Measurements from ENCODE around the gene ARHGAP6. TPM values are rescaled to one million over a fixed set of nuclear protein-coding genes. Genes with fewer than 3 reads are reported as not detected.
"Not testable (repeated sequence)": the region's sequence is repeated elsewhere in the genome, so short reads cannot be mapped to it uniquely, and the experiment has no call there.

ARHGAP6 gene
- polyA plus RNA-seq, 4 donors, result 1.1 to 3.5 (median 3.3) TPM; not detected in 1

GRCh38 chrX:11509786-11510185, 155.9 kb downstream of the ARHGAP6 start:
- 59 to 67% (median 59%) methylated on average over 3 of the region's 3 CpGs for WGBS, 3 donors
- H3K4me1 ChIP-seq (ENCODE audit: control insufficient read depth in 3 of 3, insufficient read depth in 2 of 3, low read depth in 1 of 3, low read length in 2 of 3), result no peaks in the 10 kb centered on the region
- FAIRE-seq (no peak), DNase-seq (peak in 1 of 2 donors; percentile 16)
- H3K27ac ChIP-seq (ENCODE audit: low read depth in 1 of 3, low read length in 2 of 3), result no peak overlapping the region
- no peaks in the 10 kb centered on the region for H3K27me3 ChIP-seq (ENCODE audit: control insufficient read depth in 3 of 3, insufficient read depth in 3 of 3, low read length in 3 of 3)
- H3K9me3 ChIP-seq (ENCODE audit: control insufficient read depth in 2 of 2, insufficient read depth in 1 of 2, low read depth in 1 of 2, low read length in 1 of 2), result no peaks in the 10 kb centered on the region
- H3K4me3 ChIP-seq (ENCODE audit: low read depth in 1 of 3, low read length in 3 of 3), result no peak overlapping the region
- H3K36me3 ChIP-seq (ENCODE audit: control insufficient read depth in 3 of 3, insufficient read depth in 2 of 3, low read depth in 1 of 3, low read length in 3 of 3), result no peaks in the 10 kb centered on the region

- DNase-seq (no peak), FAIRE-seq (no peak)
- H3K36me3 ChIP-seq (ENCODE audit: control insufficient read depth in 3 of 3, insufficient read depth in 2 of 3, low read depth in 1 of 3, low read length in 3 of 3), result no peaks in the 10 kb centered on the region
- WGBS, 3 donors, result 22 to 50% (median 33%) methylated on average over 2 of the region's 2 CpGs
- no peaks in the 10 kb centered on the region for H3K27me3 ChIP-seq (ENCODE audit: control insufficient read depth in 3 of 3, insufficient read depth in 3 of 3, low read length in 3 of 3)
- no peak overlapping the region for H3K27ac ChIP-seq (ENCODE audit: low read depth in 1 of 3, low read length in 2 of 3)
- no peaks in the 10 kb centered on the region for H3K9me3 ChIP-seq (ENCODE audit: control insufficient read depth in 2 of 2, insufficient read depth in 1 of 2, low read depth in 1 of 2, low read length in 1 of 2)
- no peaks in the 10 kb centered on the region for H3K4me1 ChIP-seq (ENCODE audit: control insufficient read depth in 3 of 3, insufficient read depth in 2 of 3, low read depth in 1 of 3, low read length in 2 of 3)
- no peak overlapping the region for H3K4me3 ChIP-seq (ENCODE audit: low read depth in 1 of 3, low read length in 3 of 3)
These were observed 161.5 kb downstream of the ARHGAP6 start for GRCh38 chrX:11504234-11504633.

- DNase-seq (peak in 1 of 2 donors; percentile 12), FAIRE-seq (no peak)
- WGBS, 3 donors, result 30 to 48% (median 46%) methylated on average over 5 of the region's 5 CpGs
These were observed 166.4 kb downstream of the ARHGAP6 start for GRCh38 chrX:11499076-11500044.

GRCh38 chrX:11491375-11491774, 174.3 kb downstream of the ARHGAP6 start:
- H3K36me3 ChIP-seq (ENCODE audit: control insufficient read depth in 3 of 3, insufficient read depth in 2 of 3, low read depth in 1 of 3, low read length in 3 of 3); DNase-seq; H3K27ac ChIP-seq (ENCODE audit: low read depth in 1 of 3, low read length in 2 of 3); H3K4me1 ChIP-seq (ENCODE audit: control insufficient read depth in 3 of 3, insufficient read depth in 2 of 3, low read depth in 1 of 3, low read length in 2 of 3); H3K4me3 ChIP-seq (ENCODE audit: low read depth in 1 of 3, low read length in 3 of 3); H3K9me3 ChIP-seq (ENCODE audit: control insufficient read depth in 2 of 2, insufficient read depth in 1 of 2, low read depth in 1 of 2, low read length in 1 of 2); H3K27me3 ChIP-seq (ENCODE audit: control insufficient read depth in 3 of 3, insufficient read depth in 3 of 3, low read length in 3 of 3); FAIRE-seq: not testable (repeated sequence)
- WGBS, 3 donors, result 85 to 93% (median 92%) methylated on average over 2 of the region's 2 CpGs

More at GRCh38 chrX:11499076-11500044, 166.4 kb downstream of the ARHGAP6 start:
- no peaks in the 10 kb centered on the region for H3K27me3 ChIP-seq (ENCODE audit: control insufficient read depth in 3 of 3, insufficient read depth in 3 of 3, low read length in 3 of 3)
- H3K27ac ChIP-seq (ENCODE audit: low read depth in 1 of 3, low read length in 2 of 3), result peak overlapping the region in 1 of 3 donors; percentile 44
- H3K36me3 ChIP-seq (ENCODE audit: control insufficient read depth in 3 of 3, insufficient read depth in 2 of 3, low read depth in 1 of 3, low read length in 3 of 3), result no peaks in the 10 kb centered on the region
- peaks cover 0 to 6% of the 10 kb centered on the region in 2 donors for H3K9me3 ChIP-seq (ENCODE audit: control insufficient read depth in 2 of 2, insufficient read depth in 1 of 2, low read depth in 1 of 2, low read length in 1 of 2)
- H3K4me3 ChIP-seq (ENCODE audit: low read depth in 1 of 3, low read length in 3 of 3), result no peak overlapping the region
- H3K4me1 ChIP-seq (ENCODE audit: control insufficient read depth in 3 of 3, insufficient read depth in 2 of 3, low read depth in 1 of 3, low read length in 2 of 3), result no peaks in the 10 kb centered on the region

GRCh38 chrX:11484290-11484689, 181.4 kb downstream of the ARHGAP6 start:
- H3K4me3 ChIP-seq (ENCODE audit: low read depth in 1 of 3, low read length in 3 of 3), result no peak overlapping the region
- H3K9me3 ChIP-seq (ENCODE audit: control insufficient read depth in 2 of 2, insufficient read depth in 1 of 2, low read depth in 1 of 2, low read length in 1 of 2), result no peaks in the 10 kb centered on the region
- H3K27ac ChIP-seq (ENCODE audit: low read depth in 1 of 3, low read length in 2 of 3), result no peak overlapping the region
- H3K4me1 ChIP-seq (ENCODE audit: control insufficient read depth in 3 of 3, insufficient read depth in 2 of 3, low read depth in 1 of 3, low read length in 2 of 3), result no peaks in the 10 kb centered on the region
- no peak for DNase-seq
- WGBS, 3 donors, result 40 to 54% (median 47%) methylated on average over 1 of the region's 1 CpG
- no peaks in the 10 kb centered on the region for H3K36me3 ChIP-seq (ENCODE audit: control insufficient read depth in 3 of 3, insufficient read depth in 2 of 3, low read depth in 1 of 3, low read length in 3 of 3)
- FAIRE-seq, result no peak
- no peaks in the 10 kb centered on the region for H3K27me3 ChIP-seq (ENCODE audit: control insufficient read depth in 3 of 3, insufficient read depth in 3 of 3, low read length in 3 of 3)

GRCh38 chrX:11481035-11481434, 184.7 kb downstream of the ARHGAP6 start:
- Histone ChIP-seq H3K27ac (ENCODE audit: low read depth in 1 of 3, low read length in 2 of 3) (no peak overlapping the region), H3K27me3 (ENCODE audit: control insufficient read depth in 3 of 3, insufficient read depth in 3 of 3, low read length in 3 of 3) (no peaks in the 10 kb centered on the region), H3K9me3 (ENCODE audit: control insufficient read depth in 2 of 2, insufficient read depth in 1 of 2, low read depth in 1 of 2, low read length in 1 of 2) (no peaks in the 10 kb centered on the region), H3K4me3 (ENCODE audit: low read depth in 1 of 3, low read length in 3 of 3) (no peak overlapping the region), H3K4me1 (ENCODE audit: control insufficient read depth in 3 of 3, insufficient read depth in 2 of 3, low read depth in 1 of 3, low read length in 2 of 3) (no peaks in the 10 kb centered on the region), H3K36me3 (ENCODE audit: control insufficient read depth in 3 of 3, insufficient read depth in 2 of 3, low read depth in 1 of 3, low read length in 3 of 3) (no peaks in the 10 kb centered on the region)
- DNase-seq (no peak), FAIRE-seq (no peak)
- 58 to 75% (median 70%) methylated on average over 3 of the region's 3 CpGs for WGBS, 3 donors

GRCh38 chrX:11480626-11481025, 185.1 kb downstream of the ARHGAP6 start:
- H3K4me3 ChIP-seq (ENCODE audit: low read depth in 1 of 3, low read length in 3 of 3), result no peak overlapping the region
- no peaks in the 10 kb centered on the region for H3K27me3 ChIP-seq (ENCODE audit: control insufficient read depth in 3 of 3, insufficient read depth in 3 of 3, low read length in 3 of 3)
- H3K4me1 ChIP-seq (ENCODE audit: control insufficient read depth in 3 of 3, insufficient read depth in 2 of 3, low read depth in 1 of 3, low read length in 2 of 3), result no peaks in the 10 kb centered on the region
- no peaks in the 10 kb centered on the region for H3K9me3 ChIP-seq (ENCODE audit: control insufficient read depth in 2 of 2, insufficient read depth in 1 of 2, low read depth in 1 of 2, low read length in 1 of 2)
- no peak overlapping the region for H3K27ac ChIP-seq (ENCODE audit: low read depth in 1 of 3, low read length in 2 of 3)
- no peaks in the 10 kb centered on the region for H3K36me3 ChIP-seq (ENCODE audit: control insufficient read depth in 3 of 3, insufficient read depth in 2 of 3, low read depth in 1 of 3, low read length in 3 of 3)
- FAIRE-seq (no peak), DNase-seq (no peak)

- WGBS, 3 donors, result 70 to 79% (median 74%) methylated on average over 3 of the region's 3 CpGs
- H3K27ac ChIP-seq (ENCODE audit: low read depth in 1 of 3, low read length in 2 of 3), result no peak overlapping the region
- no peaks in the 10 kb centered on the region for H3K27me3 ChIP-seq (ENCODE audit: control insufficient read depth in 3 of 3, insufficient read depth in 3 of 3, low read length in 3 of 3)
- H3K4me3 ChIP-seq (ENCODE audit: low read depth in 1 of 3, low read length in 3 of 3), result no peak overlapping the region
- no peaks in the 10 kb centered on the region for H3K9me3 ChIP-seq (ENCODE audit: control insufficient read depth in 2 of 2, insufficient read depth in 1 of 2, low read depth in 1 of 2, low read length in 1 of 2)
- H3K4me1 ChIP-seq (ENCODE audit: control insufficient read depth in 3 of 3, insufficient read depth in 2 of 3, low read depth in 1 of 3, low read length in 2 of 3), result no peaks in the 10 kb centered on the region
- FAIRE-seq (no peak), DNase-seq (no peak)
- no peaks in the 10 kb centered on the region for H3K36me3 ChIP-seq (ENCODE audit: control insufficient read depth in 3 of 3, insufficient read depth in 2 of 3, low read depth in 1 of 3, low read length in 3 of 3)
These were observed 186.8 kb downstream of the ARHGAP6 start for GRCh38 chrX:11478911-11479310.
